Astrocyte of the cerebellum (primary cell): ENCODE data around the gene CRYBA2.

Experiments used
- DNase-seq: peaks from one replicate; pipeline ENCODE4 v3.0.0-alpha.2; 2011; ENCODE audit warnings: low read depth
- H3K4me3 ChIP-seq: 2 replicates; pipeline ENCODE4 v1.5.1; 2011; ENCODE audit warnings: mild to moderate bottlenecking, low read depth, low read length, moderate library complexity
- in situ Hi-C: cut with HindIII; loops from 2 replicates; pipeline ENCODE4 v1.10.0; 2017; ENCODE audit warnings: low sequenced_read_pairs
- TF ChIP-seq, protein P1 (sequence below): IDR thresholded peaks from 2 replicates; pipeline ENCODE4 v1.5.1; 2012; ENCODE audit warnings: low read length, low read depth, moderate library complexity, mild to moderate bottlenecking; ENCODE audit errors: missing control alignments

CRYBA2 gene

DNA sequence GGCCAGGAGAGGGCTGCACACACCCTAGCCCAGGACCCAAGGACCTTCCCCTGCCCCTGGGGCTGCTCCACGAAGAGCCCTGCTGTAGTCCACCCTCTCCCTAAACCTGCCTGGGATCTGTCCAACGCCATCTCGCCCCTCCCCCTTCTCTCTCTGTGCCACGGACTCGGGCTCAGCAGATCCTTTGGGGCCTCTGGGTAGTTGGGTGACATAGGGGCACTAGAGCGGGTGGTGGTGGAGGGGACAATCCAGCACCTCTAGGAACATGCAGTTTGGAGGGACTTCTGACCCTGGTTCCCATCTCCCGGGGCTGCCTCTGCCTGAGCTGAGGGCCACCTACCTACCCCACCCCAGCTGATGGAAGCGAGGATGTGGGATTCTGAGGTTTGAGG is 7.3 kb upstream of the CRYBA2 start:
- in situ Hi-C loops = no loop called here
- no peak overlapping the region for H3K4me3 ChIP-seq

DNA sequence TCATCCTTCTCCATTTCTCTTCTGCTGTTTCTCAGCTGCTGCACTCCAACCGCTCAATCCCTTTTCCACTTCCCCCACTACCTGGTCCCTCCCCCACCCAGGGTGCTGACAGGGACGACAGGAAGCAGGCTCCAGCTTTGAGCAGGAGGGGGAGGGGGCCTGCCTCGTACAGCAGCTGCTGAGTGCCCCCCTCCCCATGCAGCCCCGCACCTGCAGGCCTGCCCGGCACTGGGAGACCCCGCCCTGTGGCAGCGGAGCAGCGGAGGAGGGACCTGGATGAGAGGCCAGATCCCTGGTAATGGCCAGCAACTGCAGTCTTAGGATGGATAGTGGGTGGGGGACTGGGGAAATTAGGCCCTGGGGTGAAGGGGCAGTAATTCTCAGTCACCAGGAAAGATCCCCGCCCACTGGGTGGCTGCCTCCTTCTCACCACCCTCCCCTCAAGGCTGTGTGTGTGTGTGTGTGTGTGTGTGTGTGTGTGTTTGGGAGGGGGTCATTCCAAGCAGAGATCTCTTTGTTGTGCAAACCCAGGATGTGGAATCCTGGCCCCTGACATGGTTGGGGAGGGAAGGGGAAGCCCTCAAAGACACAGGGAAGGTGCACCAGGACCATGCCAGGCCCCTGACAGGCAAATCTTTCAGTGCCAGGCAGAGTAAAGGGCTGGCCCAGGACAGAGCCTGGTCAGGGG is 6.8 kb upstream of the CRYBA2 start:
- no peak for DNase-seq
- in situ Hi-C loops = no loop called here
- TF ChIP-seq, protein P1, sequence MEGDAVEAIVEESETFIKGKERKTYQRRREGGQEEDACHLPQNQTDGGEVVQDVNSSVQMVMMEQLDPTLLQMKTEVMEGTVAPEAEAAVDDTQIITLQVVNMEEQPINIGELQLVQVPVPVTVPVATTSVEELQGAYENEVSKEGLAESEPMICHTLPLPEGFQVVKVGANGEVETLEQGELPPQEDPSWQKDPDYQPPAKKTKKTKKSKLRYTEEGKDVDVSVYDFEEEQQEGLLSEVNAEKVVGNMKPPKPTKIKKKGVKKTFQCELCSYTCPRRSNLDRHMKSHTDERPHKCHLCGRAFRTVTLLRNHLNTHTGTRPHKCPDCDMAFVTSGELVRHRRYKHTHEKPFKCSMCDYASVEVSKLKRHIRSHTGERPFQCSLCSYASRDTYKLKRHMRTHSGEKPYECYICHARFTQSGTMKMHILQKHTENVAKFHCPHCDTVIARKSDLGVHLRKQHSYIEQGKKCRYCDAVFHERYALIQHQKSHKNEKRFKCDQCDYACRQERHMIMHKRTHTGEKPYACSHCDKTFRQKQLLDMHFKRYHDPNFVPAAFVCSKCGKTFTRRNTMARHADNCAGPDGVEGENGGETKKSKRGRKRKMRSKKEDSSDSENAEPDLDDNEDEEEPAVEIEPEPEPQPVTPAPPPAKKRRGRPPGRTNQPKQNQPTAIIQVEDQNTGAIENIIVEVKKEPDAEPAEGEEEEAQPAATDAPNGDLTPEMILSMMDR = no peak
- no peak overlapping the region for H3K4me3 ChIP-seq

More for the DNA sequence above, 7.3 kb upstream of the CRYBA2 start:
- DNase-seq = no peak
- TF ChIP-seq, protein P1 = no peak

DNA sequence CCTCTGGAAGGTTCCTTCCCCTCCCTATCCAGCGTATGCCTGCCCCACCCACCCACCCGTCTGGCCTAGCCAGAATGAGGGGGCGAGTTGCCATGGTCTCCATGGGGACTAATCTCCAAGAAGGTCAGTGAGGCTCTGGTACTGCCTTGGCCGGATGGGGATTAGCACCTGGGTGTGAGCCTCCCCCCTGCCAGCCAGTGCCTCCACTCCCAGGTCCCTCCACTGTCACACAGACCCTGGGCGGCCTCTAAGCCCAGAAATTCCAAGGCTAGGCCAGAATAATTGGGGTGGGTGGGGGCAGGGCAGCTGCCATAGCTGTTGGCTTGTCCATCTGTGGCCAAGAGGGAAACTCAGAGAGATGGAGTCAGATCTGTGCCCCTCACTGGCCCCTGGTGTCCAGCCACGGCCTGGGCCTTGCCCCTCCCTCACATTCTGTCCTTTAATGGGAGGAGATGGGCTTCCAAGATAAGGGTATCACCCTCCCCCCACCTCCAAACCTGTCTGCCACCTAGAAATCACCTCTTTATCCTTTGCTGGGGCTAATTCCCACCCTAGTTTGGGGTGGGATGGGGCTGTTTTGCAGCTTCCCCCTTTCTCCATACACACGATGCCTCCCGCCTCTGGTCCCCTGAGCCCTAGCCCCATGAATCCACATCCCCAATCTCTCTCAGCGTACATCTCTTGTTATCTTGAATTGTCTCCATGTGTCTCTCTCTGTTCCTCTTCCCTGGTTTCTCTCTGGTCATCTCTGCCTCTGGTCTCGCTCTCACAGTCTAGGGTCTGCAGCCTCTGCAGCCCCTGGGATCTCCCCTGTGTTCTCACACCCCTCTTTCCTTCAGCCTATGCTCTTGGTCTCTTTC is 6.0 kb upstream of the CRYBA2 start:
- H3K4me3 ChIP-seq = no peak overlapping the region
- in situ Hi-C loops = no loop called here
- TF ChIP-seq, protein P1 = no peak
- no peak for DNase-seq

DNA sequence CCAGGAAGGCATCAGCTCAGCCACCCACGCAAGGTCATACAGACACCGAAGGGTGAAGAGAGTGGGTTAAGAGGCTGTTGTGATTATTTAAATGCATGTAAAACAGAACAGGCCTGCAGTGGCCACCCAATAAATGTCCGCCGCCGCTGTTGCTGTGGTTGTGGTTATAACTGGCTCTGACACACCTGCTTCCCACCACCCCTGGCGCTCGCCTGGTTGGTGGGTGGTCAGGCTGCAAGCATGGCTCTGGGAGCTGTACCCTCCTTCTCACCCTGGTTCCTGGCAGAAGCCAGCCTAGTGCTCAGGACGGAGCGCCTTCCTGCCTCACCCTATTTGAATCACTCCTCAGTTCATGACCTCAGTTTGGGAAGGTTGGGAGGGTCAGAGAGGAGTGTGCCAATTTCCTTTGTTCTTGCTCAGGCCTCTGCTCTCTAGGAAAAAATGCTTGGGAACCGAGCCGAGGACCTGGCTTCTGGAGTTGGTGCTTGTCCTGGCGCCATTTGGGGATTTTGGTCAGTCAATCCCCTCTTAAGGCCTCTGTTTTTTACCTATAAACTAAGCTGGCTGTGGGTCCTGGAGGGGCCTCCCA is 5.3 kb upstream of the CRYBA2 start:
- DNase-seq = no peak
- in situ Hi-C loops = no loop called here
- TF ChIP-seq, protein P1 = no peak
- no peak overlapping the region for H3K4me3 ChIP-seq

DNA sequence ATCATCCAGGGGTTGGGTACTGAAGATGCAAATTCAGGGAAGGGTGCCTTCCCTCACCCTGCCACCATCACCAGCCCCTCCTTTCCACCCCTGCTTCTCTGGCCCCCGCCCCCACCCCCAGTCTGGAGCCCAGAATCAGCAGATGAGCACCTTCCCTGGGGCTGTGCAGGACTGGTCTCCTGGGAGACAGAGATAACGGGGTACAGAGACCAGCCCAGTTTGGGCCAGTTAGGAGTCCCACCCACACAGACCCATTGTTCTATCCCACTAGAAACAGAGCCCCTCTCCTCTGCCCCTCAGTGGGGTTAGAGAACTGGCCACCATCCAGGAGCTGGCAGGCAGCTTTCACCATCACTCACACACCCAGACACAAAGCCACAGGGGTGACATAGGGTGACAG is 4.5 kb upstream of the CRYBA2 start:
- H3K4me3 ChIP-seq = no peak overlapping the region
- TF ChIP-seq, protein P1 = no peak
- DNase-seq = no peak
- in situ Hi-C loops = no loop called here

DNA sequence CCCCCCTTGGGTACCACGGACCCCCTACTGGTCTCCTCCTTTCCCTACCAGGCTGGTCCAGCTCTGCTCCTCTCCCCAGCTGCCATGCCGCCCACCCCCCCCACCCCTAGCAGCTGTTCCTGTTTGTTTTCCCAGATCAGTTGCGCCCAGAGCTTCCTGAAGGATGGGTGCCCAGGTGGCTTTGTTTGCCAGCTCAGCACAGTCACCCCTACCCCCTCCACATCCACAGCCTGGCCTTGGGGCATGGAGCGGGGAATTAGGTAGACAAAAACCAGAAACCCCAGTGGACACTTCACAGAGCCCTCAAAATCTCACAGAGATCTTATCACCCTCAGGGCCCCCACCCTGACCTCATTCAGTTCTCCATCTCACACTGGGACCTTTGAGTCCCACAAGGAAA is 3.7 kb upstream of the CRYBA2 start:
- no peak overlapping the region for H3K4me3 ChIP-seq
- DNase-seq = no peak
- TF ChIP-seq, protein P1 = no peak
- in situ Hi-C loops = no loop called here
